ENCODE measurements around the gene NACA2. TPM values are rescaled to one million over a fixed set of nuclear protein-coding genes. Genes with fewer than 3 reads are reported as not detected.

Gene NACA2
- total RNA-seq, 1 experiment from 2014 or later: not detected

- no peak for TF ChIP-seq REST (IDR thresholded peaks at IDR 0.05; ENCODE audit: low read depth)
These were observed 7.8 kb downstream of the NACA2 start (continued) for GRCh38 chr17:61583242-61583641.

- no peak overlapping the region for H3K9ac ChIP-seq (ENCODE audit: low read length)
- ChIA-PET POLR2A (interaction anchor here (1.1 to 1.5 kb wide), 3 partner anchors 8 to 527 kb away, joined by 3 to 9 read pairs (median 4); no protein-coding TSS in a partner anchor), RAD21 (ENCODE audit: low non-redundant PET in 1 of 2, low total read pairs in 2 of 2, uncharacterized antibody in 2 of 2, unreplicated experiment in 2 of 2) (interaction anchor here in 1 of 2 experiments (1.3 to 1.4 kb wide), 2 partner anchors 169 to 170 kb away, joined by 3 to 6 read pairs; no protein-coding TSS in a partner anchor), CTCF (interaction anchor here (0.8 to 3.8 kb wide), 20 partner anchors 8 to 862 kb away, joined by 3 to 34 read pairs (median 7); no protein-coding TSS in a partner anchor)
- intact Hi-C loops (cut with micrococcal nuclease): loop anchor here (2.0 kb wide), 1 partner anchor 254 kb away; no protein-coding TSS in a partner anchor
- H2AFZ ChIP-seq (ENCODE audit: low read depth, low read length, poor library complexity, severe bottlenecking): peak overlapping the region; percentile 40
- no TSS peak for BruUV-seq (replicated peaks)
- ATAC-seq: no peak
- no peak for DNase-seq (ENCODE audit: low read depth, low spot score)
- no peak overlapping the region for H3K4me2 ChIP-seq (ENCODE audit: low read length)
- peak overlapping the region; percentile 38; the same call in 1 of the 2 replicates for H3K27ac ChIP-seq (ENCODE audit: low read depth, low read length)
- H3K36me3 ChIP-seq (ENCODE audit: control insufficient read depth in 1 of 2, insufficient read depth in 2 of 2, low read length in 2 of 2): no peaks in the 10 kb centered on the region
- no peaks in the 10 kb centered on the region for H3K9me2 ChIP-seq (ENCODE audit: insufficient read depth)
- no peaks in the 10 kb centered on the region for H3K27me3 ChIP-seq (ENCODE audit: insufficient read depth, low read length)
- H4K20me1 ChIP-seq (ENCODE audit: insufficient read depth): no peaks in the 10 kb centered on the region
- no peaks in the 10 kb centered on the region for H3K9me3 ChIP-seq (ENCODE audit: control insufficient read depth in 1 of 2, insufficient read depth in 1 of 2, low read depth in 1 of 2, low read length in 2 of 2)
- peaks cover 9 to 24% of the 10 kb centered on the region in 2 experiments for H3K4me1 ChIP-seq (ENCODE audit: control insufficient read depth in 1 of 2, insufficient read depth in 2 of 2, low read length in 2 of 2)
- no peaks in the 10 kb centered on the region for H3K79me2 ChIP-seq (ENCODE audit: insufficient read depth, low read length)
- no peak overlapping the region for H3K4me3 ChIP-seq (replicated peaks in 1 of 2; ENCODE audit: low read depth in 1 of 2, low read length in 2 of 2)
- no peak for TF ChIP-seq FOSL1 (IDR thresholded peaks at IDR 0.05; ENCODE audit: low read depth)
- no peak for TF ChIP-seq JUND (IDR thresholded peaks at IDR 0.05)
- no peak for TF ChIP-seq ZBTB33 (IDR thresholded peaks at IDR 0.05; ENCODE audit: extremely low read depth, insufficient replicate concordance, low read length)
- no peak for TF ChIP-seq POLR2A (IDR thresholded peaks at IDR 0.05; ENCODE audit: borderline replicate concordance, extremely low read depth, insufficient read depth, insufficient read length)
- no peak for TF ChIP-seq ATF3 (IDR thresholded peaks at IDR 0.05)
- no peak for TF ChIP-seq EGR1 (IDR thresholded peaks at IDR 0.05; ENCODE audit: low read depth)
- TF ChIP-seq REST (IDR thresholded peaks at IDR 0.05; ENCODE audit: low read depth): no peak
- no peak for TF ChIP-seq CEBPB (IDR thresholded peaks at IDR 0.05; ENCODE audit: low read depth)
- no peak for TF ChIP-seq SIN3A (IDR thresholded peaks at IDR 0.05; ENCODE audit: low read depth)
- TF ChIP-seq ZFX (IDR thresholded peaks at IDR 0.05): no peak
- no peak for TF ChIP-seq MAX (IDR thresholded peaks at IDR 0.05)
- TF ChIP-seq POLR2AphosphoS5 (IDR thresholded peaks at IDR 0.05; ENCODE audit: low read depth, low read length): no peak
- TF ChIP-seq ZNF274 (IDR thresholded peaks at IDR 0.05; ENCODE audit: low read depth, low read length): no peak
- TF ChIP-seq CBX3 (IDR thresholded peaks at IDR 0.05; ENCODE audit: low read depth): no peak
- no peak for TF ChIP-seq EZH2 (IDR thresholded peaks at IDR 0.05)
- TF ChIP-seq SP1 (IDR thresholded peaks at IDR 0.05; ENCODE audit: low read depth): no peak
- no peak for TF ChIP-seq TCF7L2 (IDR thresholded peaks at IDR 0.05; ENCODE audit: borderline replicate concordance, extremely low read depth, insufficient read depth, insufficient read length)
These were observed 8.4 kb downstream of the NACA2 start for GRCh38 chr17:61582593-61582992.
